Right lobe of liver (tissue), 4 donors: ENCODE data around the gene C3orf52.

Experiments used
- CTCF ChIP-seq, 4 donors: fragments of 200-600 bp in 3 of 4; fragments of 450-650 bp in 1 of 4; IDR thresholded peaks; one replicate each; pipeline versions ENCODE4 v1.5.1 to v1.8.0; 2016 to 2022; ENCODE audit warnings: antibody characterized with exemption in 4 of 4, mild to moderate bottlenecking in 2 of 4
- POLR2A ChIP-seq: fragments of 450-650 bp; IDR thresholded peaks from one replicate; pipeline ENCODE4 v1.6.1; 2017; ENCODE audit warnings: antibody characterized with exemption, mild to moderate bottlenecking
- donor health status: DM: no; HTN: no; CAD: no.
- donor health status: DM: no; HTN: no; CAD: no.
- donor health status: DM: no; HTN: yes; CAD: no.

DNA sequence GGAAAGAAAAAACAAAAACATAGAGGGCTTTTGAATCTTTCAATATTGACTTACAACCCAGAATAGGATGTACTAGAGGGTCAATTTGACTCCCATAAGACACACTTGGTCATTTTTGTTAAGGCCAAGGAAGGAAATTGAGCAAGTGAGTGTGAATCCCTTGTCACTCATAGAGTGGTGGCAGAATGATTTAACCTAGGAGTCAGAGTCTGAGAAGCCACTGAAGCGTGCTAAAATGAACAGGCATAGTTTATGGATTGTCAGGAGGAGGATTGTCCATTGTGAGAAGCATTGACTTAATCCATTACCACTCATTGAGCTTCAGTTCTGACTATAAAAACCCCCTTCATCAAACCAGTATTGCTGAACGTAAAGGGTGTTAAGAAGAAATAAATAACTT, 55.1 kb downstream of the C3orf52 start:
- no peak for TF ChIP-seq CTCF (IDR thresholded peaks at IDR 0.05)
- no peak for TF ChIP-seq POLR2A
